ENCODE results near the gene PDIA3. TPM values are rescaled to one million over a fixed set of nuclear protein-coding genes. Genes with fewer than 3 reads are reported as not detected.
"Not testable (repeated sequence)": the region's sequence is repeated elsewhere in the genome, so short reads cannot be mapped to it uniquely, and the experiment has no call there.

The PDIA3 gene
- total RNA-seq, 3 donors from 2014 or later: 214 to 566 (median 262) TPM

DNA sequence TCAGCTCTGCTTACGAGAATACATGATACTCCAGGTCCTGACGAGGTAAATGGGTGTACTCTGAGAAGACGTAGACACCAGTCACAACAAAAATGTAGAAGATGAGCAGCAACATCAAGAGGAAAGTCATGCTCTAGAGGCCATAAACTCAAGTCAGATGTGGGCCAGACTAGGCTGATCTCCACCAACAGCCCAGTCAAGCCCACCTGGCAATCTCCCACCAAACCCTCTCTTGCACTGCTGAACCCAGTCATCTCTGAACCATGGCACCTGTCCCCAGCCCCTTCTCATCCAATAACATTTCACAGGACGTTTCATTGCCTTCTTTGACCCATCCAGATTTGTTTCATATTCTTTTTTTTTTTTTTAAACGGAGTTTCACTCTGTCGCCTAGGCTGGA lies 10.8 kb upstream of the PDIA3 start:
- H3K9me3 ChIP-seq: no peaks in the 10 kb centered on the region
- no peak for TF ChIP-seq CTCF (IDR thresholded peaks at IDR 0.05)
- no peak for ATAC-seq
- no peak for DNase-seq
- no peaks in the 10 kb centered on the region for H3K4me1 ChIP-seq (ENCODE audit: low read depth)
- intact Hi-C loops (cut with DNase I, micrococcal nuclease): no loop called here
- H3K4me3 ChIP-seq: no peak overlapping the region
- no peaks in the 10 kb centered on the region for H3K36me3 ChIP-seq (ENCODE audit: low read depth)

- ATAC-seq (peak; percentile 62), DNase-seq (peak in 1 of 3 donors; percentile 38)
- peak overlapping the region; percentile 70 for H3K4me3 ChIP-seq
- H3K4me1 ChIP-seq (ENCODE audit: low read depth): peaks cover 23% of the 10 kb centered on the region
- H3K9me3 ChIP-seq; H3K36me3 ChIP-seq (ENCODE audit: low read depth); intact Hi-C loops (cut with DNase I, micrococcal nuclease): not testable (repeated sequence)
Observed at GRCh38 chr15:43746903-43747309, 668 bp downstream of the PDIA3 start.

- H3K9me3 ChIP-seq: no peaks in the 10 kb centered on the region
- H3K4me1 ChIP-seq (ENCODE audit: low read depth): peaks cover 23% of the 10 kb centered on the region
- H3K36me3 ChIP-seq (ENCODE audit: low read depth): no peaks in the 10 kb centered on the region
- no peak for DNase-seq
- H3K4me3 ChIP-seq: no peak overlapping the region
- no peak for TF ChIP-seq CTCF (IDR thresholded peaks at IDR 0.05)
- intact Hi-C loops (cut with DNase I, micrococcal nuclease): no loop called here
- ATAC-seq: no peak
Observed at GRCh38 chr15:43748376-43748775, 2.1 kb downstream of the PDIA3 start.

DNA sequence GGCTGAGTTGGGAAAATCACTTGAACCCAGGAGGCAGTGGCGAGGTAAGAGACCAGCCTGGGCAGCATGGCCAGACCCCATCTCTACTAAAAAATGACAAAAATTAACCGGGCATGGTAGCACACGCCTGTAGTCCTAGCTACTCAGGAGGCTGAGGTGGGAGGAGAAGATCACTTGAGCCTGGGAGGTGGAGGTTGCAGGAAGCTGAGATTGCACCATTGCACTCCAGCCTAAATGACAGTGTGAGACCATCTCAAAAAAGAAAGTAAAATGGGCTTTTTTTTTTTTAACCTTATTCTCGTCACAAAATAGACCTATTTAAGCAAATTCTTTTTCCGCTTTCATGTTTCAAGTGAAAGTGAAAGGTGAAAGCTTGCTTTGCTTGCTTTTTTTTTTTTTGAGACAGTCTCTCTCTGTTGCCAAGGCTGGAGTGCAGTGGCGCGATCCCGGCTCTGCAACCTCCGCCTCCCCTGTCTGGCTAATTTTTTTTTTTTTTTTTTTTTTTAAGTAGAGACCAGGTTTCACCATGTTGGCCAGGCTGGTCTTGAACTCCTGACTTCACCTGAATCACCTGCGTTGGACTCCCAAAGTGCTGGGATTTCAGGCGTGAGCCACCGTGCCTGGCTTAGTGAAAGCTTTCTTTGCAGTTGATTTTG lies 3.6 kb downstream of the PDIA3 start:
- Histone ChIP-seq H3K4me3 (no peak overlapping the region), H3K4me1 (ENCODE audit: low read depth) (peaks cover 23% of the 10 kb centered on the region), H3K9me3 (no peaks in the 10 kb centered on the region), H3K36me3 (ENCODE audit: low read depth) (no peaks in the 10 kb centered on the region)
- no peak for TF ChIP-seq CTCF (IDR thresholded peaks at IDR 0.05)
- ATAC-seq (no peak), DNase-seq (peak in 1 of 3 donors; percentile 60)
- intact Hi-C loops (cut with DNase I, micrococcal nuclease): no loop called here

GRCh38 chr15:43751885-43752284 lies 5.6 kb downstream of the PDIA3 start:
- Histone ChIP-seq H3K36me3 (ENCODE audit: low read depth) (peaks cover 5% of the 10 kb centered on the region), H3K9me3 (no peaks in the 10 kb centered on the region), H3K4me3 (no peak overlapping the region), H3K4me1 (ENCODE audit: low read depth) (peaks cover 23% of the 10 kb centered on the region)
- intact Hi-C loops (cut with DNase I, micrococcal nuclease): no loop called here
- no peak for TF ChIP-seq CTCF (IDR thresholded peaks at IDR 0.05)
- no peak for ATAC-seq
- DNase-seq: no peak

GRCh38 chr15:43762824-43763223 lies 16.6 kb downstream of the PDIA3 start:
- ATAC-seq: no peak
- intact Hi-C loops (cut with DNase I, micrococcal nuclease): no loop called here
- Histone ChIP-seq H3K36me3 (ENCODE audit: low read depth) (peaks cover 14% of the 10 kb centered on the region), H3K4me1 (ENCODE audit: low read depth) (no peaks in the 10 kb centered on the region), H3K4me3 (no peak overlapping the region), H3K9me3 (no peaks in the 10 kb centered on the region)
- no peak for DNase-seq
- TF ChIP-seq CTCF (IDR thresholded peaks at IDR 0.05): no peak

All from mucosa of descending colon (tissue), 3 donors.